Epithelial cell of proximal tubule (primary cell): ENCODE results near the gene ANKS1A. TPM values are rescaled to one million over a fixed set of nuclear protein-coding genes. Genes with fewer than 3 reads are reported as not detected.
A peak's percentile ranks its signal among the peaks of the same experiment; 100 is the strongest.

Source experiments
- DNase-seq: peaks from one replicate; pipeline ENCODE4 v3.0.0-alpha.2; 2011; ENCODE audit warnings: low read depth
- H3K4me3 ChIP-seq: 2 replicates; pipeline ENCODE4 v1.5.1; 2011; ENCODE audit warnings: low read depth, mild to moderate bottlenecking, low read length
- total RNA-seq: library from RNA; depleted of rRNA; stranded (reverse); fragments of >200 nt; gene quantifications from 2 replicates; pipeline ENCODE4 v1.2.3, GENCODE V29; 2015
- TF ChIP-seq, protein P1 (sequence below): conservative IDR thresholded peaks from 2 replicates; pipeline ENCODE4 v1.5.1; 2012; ENCODE audit warnings: low read depth, mild to moderate bottlenecking, low read length

The ANKS1A gene
- total RNA-seq, 1 donor from 2014 or later, result 17.4 TPM

GRCh38 chr6:34953061-34954025, 64.3 kb downstream of the ANKS1A start:
- DNase-seq, result peak; percentile 50
- no peak overlapping the region for H3K4me3 ChIP-seq
- TF ChIP-seq, protein P1, sequence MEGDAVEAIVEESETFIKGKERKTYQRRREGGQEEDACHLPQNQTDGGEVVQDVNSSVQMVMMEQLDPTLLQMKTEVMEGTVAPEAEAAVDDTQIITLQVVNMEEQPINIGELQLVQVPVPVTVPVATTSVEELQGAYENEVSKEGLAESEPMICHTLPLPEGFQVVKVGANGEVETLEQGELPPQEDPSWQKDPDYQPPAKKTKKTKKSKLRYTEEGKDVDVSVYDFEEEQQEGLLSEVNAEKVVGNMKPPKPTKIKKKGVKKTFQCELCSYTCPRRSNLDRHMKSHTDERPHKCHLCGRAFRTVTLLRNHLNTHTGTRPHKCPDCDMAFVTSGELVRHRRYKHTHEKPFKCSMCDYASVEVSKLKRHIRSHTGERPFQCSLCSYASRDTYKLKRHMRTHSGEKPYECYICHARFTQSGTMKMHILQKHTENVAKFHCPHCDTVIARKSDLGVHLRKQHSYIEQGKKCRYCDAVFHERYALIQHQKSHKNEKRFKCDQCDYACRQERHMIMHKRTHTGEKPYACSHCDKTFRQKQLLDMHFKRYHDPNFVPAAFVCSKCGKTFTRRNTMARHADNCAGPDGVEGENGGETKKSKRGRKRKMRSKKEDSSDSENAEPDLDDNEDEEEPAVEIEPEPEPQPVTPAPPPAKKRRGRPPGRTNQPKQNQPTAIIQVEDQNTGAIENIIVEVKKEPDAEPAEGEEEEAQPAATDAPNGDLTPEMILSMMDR, result no peak

DNA sequence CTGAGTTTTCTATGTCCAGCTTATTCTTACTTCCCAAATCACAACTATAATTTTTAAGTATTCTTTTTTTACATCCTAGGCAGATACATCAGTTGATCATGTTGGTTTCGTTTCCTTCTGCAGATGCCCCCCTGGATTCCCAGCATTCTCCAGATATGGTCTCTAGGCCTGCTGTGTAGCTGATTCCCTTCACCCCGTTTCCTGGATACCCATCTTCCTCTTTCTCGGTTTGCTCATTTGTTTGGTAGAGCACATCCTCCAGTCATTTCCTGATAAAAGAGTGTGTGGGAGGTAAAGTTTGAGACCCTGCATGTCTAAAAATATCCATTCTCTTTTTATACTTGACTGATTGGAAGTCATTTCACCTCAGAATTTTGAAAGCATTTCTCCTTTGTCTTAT, 66.4 kb downstream of the ANKS1A start:
- TF ChIP-seq, protein P1, result no peak
- no peak for DNase-seq
- no peak overlapping the region for H3K4me3 ChIP-seq

DNA sequence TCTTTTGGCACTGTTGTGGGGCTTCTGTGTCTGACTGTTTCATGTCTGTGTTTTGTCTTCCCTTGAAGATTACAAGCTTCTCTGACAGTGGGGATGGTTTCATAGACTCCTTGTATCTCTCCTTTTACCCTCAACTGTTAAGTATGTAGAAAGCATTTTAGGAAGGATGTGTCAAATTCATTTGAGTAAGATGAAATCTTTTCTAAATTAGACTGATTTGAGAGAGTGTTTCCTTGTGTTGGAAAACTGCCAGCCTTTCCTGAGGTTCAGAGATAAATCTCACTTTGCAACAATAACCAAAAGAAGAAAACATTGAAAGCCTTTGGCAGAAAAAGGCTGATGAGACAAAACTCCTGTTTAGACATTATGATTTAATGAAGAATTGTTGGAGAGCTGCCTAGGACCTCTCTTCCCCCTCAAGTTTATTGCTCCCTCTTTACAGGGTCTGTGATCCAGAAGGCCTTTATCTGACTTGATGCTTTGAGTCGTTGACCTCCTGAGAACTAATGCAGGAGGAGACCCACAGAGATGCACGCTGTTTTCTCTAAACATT, 68.3 kb downstream of the ANKS1A start:
- no peak for DNase-seq
- TF ChIP-seq, protein P1, result no peak
- no peak overlapping the region for H3K4me3 ChIP-seq

DNA sequence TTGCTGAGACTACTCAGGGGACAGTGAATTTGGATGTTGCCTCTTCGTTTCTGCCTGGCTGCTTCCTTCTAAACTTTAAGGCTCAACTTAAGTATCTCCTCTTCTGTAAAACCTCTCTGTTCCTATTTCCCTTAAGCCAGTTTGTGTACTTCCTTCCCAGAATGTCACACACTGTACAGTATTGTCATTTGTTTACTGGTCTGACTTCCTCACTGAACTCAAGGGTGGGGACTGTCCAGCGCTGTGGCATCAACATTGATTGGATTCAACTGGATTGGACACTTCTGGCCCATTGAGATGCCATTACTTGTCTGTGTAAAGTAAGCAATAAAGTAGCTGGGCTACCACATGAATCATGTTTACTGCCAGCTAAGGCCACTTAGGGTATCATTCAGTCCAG, 69.7 kb downstream of the ANKS1A start:
- TF ChIP-seq, protein P1, result no peak
- H3K4me3 ChIP-seq, result no peak overlapping the region
- DNase-seq, result no peak

- DNase-seq, result no peak
- TF ChIP-seq, protein P1, result no peak
- no peak overlapping the region for H3K4me3 ChIP-seq
Measured at GRCh38 chr6:34959224-34959623, 70.2 kb downstream of the ANKS1A start.

GRCh38 chr6:34961082-34961481, 72.0 kb downstream of the ANKS1A start:
- DNase-seq, result no peak
- H3K4me3 ChIP-seq, result no peak overlapping the region
- TF ChIP-seq, protein P1, result no peak
